Endothelial cell of umbilical vein (primary cell): ENCODE data around the gene PIEZO2. TPM values are rescaled to one million over a fixed set of nuclear protein-coding genes. Genes with fewer than 3 reads are reported as not detected.

Experiments
- Bru-seq: library from RNA; stranded (reverse); fragments of 400-500 nt; gene quantifications from one replicate; lab custom pipeline; 2021; lab: Mats Ljungman, UMichigan
- BruChase-seq, 2 experiments: library from RNA; stranded (reverse); fragments of 400-500 nt; gene quantifications; one replicate each; lab custom pipeline; 2021; lab: Mats Ljungman, UMichigan
- BruUV-seq: library from RNA; stranded (reverse); fragments of 400-500 nt; replicated peaks from 2 replicates; lab custom pipeline; 2021; lab: Mats Ljungman, UMichigan
- CTCF ChIA-PET: fragments of 300-600, 350-600 bp; sonication (Branson Sonifier 250); formaldehyde crosslinking; loops from one replicate; lab custom pipeline; 2021; ENCODE audit warnings: antibody characterized with exemption, inconsistent platforms; lab: Charles Lee
- POLR2A ChIA-PET: fragments of 300-600, 350-600 bp; sonication (Branson Sonifier 250); formaldehyde crosslinking; loops from one replicate; lab custom pipeline; 2021; ENCODE audit warnings: antibody characterized with exemption, inconsistent platforms; lab: Charles Lee
- DNase-seq: peaks from one replicate; pipeline ENCODE4 v3.0.0-alpha.2; 2011; ENCODE audit warnings: low read depth, low spot score
- FAIRE-seq: peaks from 2 replicates; lab custom pipeline; 2011; peaks lifted over from hg19 to GRCh38; lab: Jason Lieb, UNC
- H2AFZ ChIP-seq: 2 replicates; pipeline ENCODE4 v1.6.0; 2012; ENCODE audit warnings: low read depth, low read length, control low read depth, inconsistent platforms
- H3K27ac ChIP-seq: 2 replicates; pipeline ENCODE4 v1.5.1; 2011; ENCODE audit warnings: low read depth, mild to moderate bottlenecking, control low read depth, low read length, moderate library complexity; ENCODE audit not compliant: insufficient read depth
- H3K27me3 ChIP-seq, 2 experiments: 2 replicates each; pipeline versions ENCODE4 v1.6.0 to v1.6.1; 2011; ENCODE audit warnings: low read length in 2 of 2, mixed read lengths in 1 of 2; ENCODE audit not compliant: control insufficient read depth in 2 of 2, insufficient read depth in 2 of 2
- H3K36me3 ChIP-seq, 2 experiments: 2 replicates in 1 of 2; 3 replicates in 1 of 2; pipeline ENCODE4 v1.5.1; 2011; ENCODE audit warnings: low read length in 2 of 2, mild to moderate bottlenecking in 1 of 2, moderate library complexity in 1 of 2; ENCODE audit not compliant: control insufficient read depth in 2 of 2, insufficient read depth in 2 of 2; ENCODE audit errors: extremely low read depth in 1 of 2
- H3K4me1 ChIP-seq: 3 replicates; pipeline ENCODE4 v1.5.1; 2011; ENCODE audit warnings: mild to moderate bottlenecking, low read length; ENCODE audit not compliant: control insufficient read depth, insufficient read depth; ENCODE audit errors: extremely low read depth
- H3K4me2 ChIP-seq: 2 replicates; pipeline ENCODE4 v1.6.1; 2011; ENCODE audit warnings: low read length, control low read depth, mixed read lengths; ENCODE audit not compliant: insufficient read depth
- H3K4me3 ChIP-seq, 3 experiments: fragments of 200-600 bp in 1 of 3; sonication (generic), shearing (Covaris generic) in 1 of 3; replicated peaks in 1 of 3; 2 replicates each; pipeline ENCODE4 v1.5.1; 2011 to 2016; ENCODE audit warnings: control low read depth in 3 of 3, low read length in 3 of 3, mild to moderate bottlenecking in 2 of 3, inconsistent platforms in 1 of 3, low read depth in 1 of 3, moderate library complexity in 1 of 3; ENCODE audit not compliant: insufficient read depth in 1 of 3
- H3K79me2 ChIP-seq: 2 replicates; pipeline ENCODE4 v1.6.0; 2012; ENCODE audit warnings: low read length, inconsistent platforms; ENCODE audit not compliant: control insufficient read depth, insufficient read depth
- H3K9ac ChIP-seq: replicated peaks from 2 replicates; pipeline ENCODE3; 2011; ENCODE audit warnings: low read length, control low read depth; ENCODE audit not compliant: insufficient read depth; ENCODE audit errors: extremely low read depth
- H3K9me1 ChIP-seq: replicated peaks from 3 replicates; pipeline ENCODE4 v1.6.0; 2011; ENCODE audit warnings: mild to moderate bottlenecking, low read length; ENCODE audit not compliant: control insufficient read depth, insufficient read depth; ENCODE audit errors: extremely low read depth
- H3K9me3 ChIP-seq: replicated peaks from 2 replicates; pipeline ENCODE4 v1.5.1; 2012; ENCODE audit warnings: low read length, inconsistent platforms; ENCODE audit not compliant: control insufficient read depth, insufficient read depth
- H4K20me1 ChIP-seq: replicated peaks from 2 replicates; pipeline ENCODE3; 2011; ENCODE audit warnings: mild to moderate bottlenecking, low read length; ENCODE audit not compliant: control insufficient read depth, insufficient read depth; ENCODE audit errors: extremely low read depth
- EZH2 ChIP-seq: IDR thresholded peaks from 2 replicates; pipeline ENCODE4 v1.6.1; 2012; ENCODE audit warnings: borderline replicate concordance, low read depth, mild to moderate bottlenecking, moderate library complexity, low read length, inconsistent platforms; ENCODE audit not compliant: severe bottlenecking
- FOS ChIP-seq: IDR thresholded peaks from 2 replicates; pipeline ENCODE4 v1.6.1; 2011; ENCODE audit warnings: mild to moderate bottlenecking, low read length, moderate library complexity, borderline replicate concordance; ENCODE audit not compliant: insufficient read depth
- GATA2 ChIP-seq: IDR thresholded peaks from 2 replicates; pipeline ENCODE4 v1.7.0; 2011; ENCODE audit warnings: low read depth, mild to moderate bottlenecking, moderate library complexity, mixed read lengths, low read length; ENCODE audit not compliant: insufficient read length, insufficient read depth
- JUN ChIP-seq: IDR thresholded peaks from 2 replicates; pipeline ENCODE4 v1.6.1; 2011; ENCODE audit warnings: borderline replicate concordance, low read depth; ENCODE audit not compliant: insufficient read length, insufficient read depth
- MYC ChIP-seq: IDR thresholded peaks from one replicate; pipeline ENCODE4 v1.6.1; 2011; ENCODE audit warnings: mild to moderate bottlenecking, low read depth, low read length
- POLR2A ChIP-seq: IDR thresholded peaks from 2 replicates; pipeline ENCODE4 v1.6.1; 2012; ENCODE audit warnings: low read depth, mild to moderate bottlenecking, control low read depth, low read length
- POLR2AphosphoS5 ChIP-seq: IDR thresholded peaks from 2 replicates; pipeline ENCODE4 v1.6.1; 2012; ENCODE audit warnings: low read depth, mild to moderate bottlenecking, control low read depth, low read length, moderate library complexity; ENCODE audit not compliant: insufficient read depth
- dilution Hi-C: fragments of 300-500 bp; cut with MboI; formaldehyde crosslinking; loops from one replicate; pipeline ENCODE4 v1.15.0; 2019; ENCODE audit warnings: low sequenced_read_pairs; ENCODE audit not compliant: extremely low pct_ligation_motif_present
- intact Hi-C: fragments of 100-400 bp; cut with micrococcal nuclease; formaldehyde crosslinking; loops from one replicate; pipeline ENCODE4 v1.10.0; 2022
- long read RNA-seq: library from polyadenylated mRNA; stranded (forward); transcript quantifications from one replicate; pipeline ENCODE4 v2.0.0, GENCODE V29; 2021
- polyA minus RNA-seq, 3 experiments: library from RNA; depleted of rRNA, polyadenylated mRNA; stranded (reverse); fragments of >200 nt; gene quantifications; 1 replicate in 1 of 3; 2 replicates in 2 of 3; pipeline ENCODE4 v1.2.3, GENCODE V29; 2011
- polyA plus RNA-seq, 4 experiments: library from polyadenylated mRNA; depleted of rRNA in 3 of 4; stranded (reverse) in 3 of 4; unstranded in 1 of 4; fragments of >200 nt; gene quantifications; 2 replicates each; pipeline versions ENCODE4 v1.2.1 to v1.2.3, GENCODE V29; 2011 to 2012; ENCODE audit warnings: missing spikeins in 1 of 4
- total RNA-seq: library from RNA; stranded (reverse); gene quantifications from 2 replicates; pipeline ENCODE4 v1.2.3, GENCODE V29; 2021
- TF ChIP-seq, protein P1 (sequence below): IDR thresholded peaks from 2 replicates; pipeline ENCODE4 v1.6.1; 2011; ENCODE audit not compliant: insufficient read depth, insufficient read length
- TF ChIP-seq, protein P2 (sequence below), 2 donors: IDR thresholded peaks; 1 replicate in 1 of 2; 2 replicates in 1 of 2; pipeline ENCODE4 v1.5.1; 2011; ENCODE audit warnings: low read length in 2 of 2, mild to moderate bottlenecking in 2 of 2, moderate library complexity in 2 of 2, control low read depth in 1 of 2, inconsistent platforms in 1 of 2, low read depth in 1 of 2; ENCODE audit not compliant: insufficient read depth in 1 of 2; ENCODE audit errors: extremely low read depth in 1 of 2

Gene PIEZO2
- total RNA-seq (5.0 and 11.2 TPM in 2 replicates), polyA plus RNA-seq (1.2 and 1.7 TPM in 2 replicates), polyA minus RNA-seq (5.7 and 14.9 TPM in 2 replicates), Bru-seq, nascent RNA (percentile 53 among the genes with signal in this experiment), BruChase-seq, experiment 1, labeled RNA remaining after a 6-hour chase (percentile 31 among the genes with signal in this experiment), BruChase-seq, experiment 2, labeled RNA remaining after a 2-hour chase (percentile 33 among the genes with signal in this experiment)
- polyA plus RNA-seq (2011; cell fraction: cytosol; rRNA removed) = 0.87 and 1.8 TPM in 2 replicates
- 2.5 and 4.2 TPM in 2 replicates for polyA plus RNA-seq (2011; cell fraction: nucleus; rRNA removed)
- 1.8 and 2.0 TPM in 2 replicates for polyA plus RNA-seq (2012)
- not detected for polyA minus RNA-seq (2011; cell fraction: cytosol; rRNA and poly(A)+ RNA removed)
- polyA minus RNA-seq (2011; cell fraction: nucleus; rRNA and poly(A)+ RNA removed) = 5.8 and 8.5 TPM in 2 replicates
- long read RNA-seq, partial matches to known transcripts = 3 of 6 reads
- long read RNA-seq, other reads (novel, unspliced or antisense) = 3 of 6 reads

DNA sequence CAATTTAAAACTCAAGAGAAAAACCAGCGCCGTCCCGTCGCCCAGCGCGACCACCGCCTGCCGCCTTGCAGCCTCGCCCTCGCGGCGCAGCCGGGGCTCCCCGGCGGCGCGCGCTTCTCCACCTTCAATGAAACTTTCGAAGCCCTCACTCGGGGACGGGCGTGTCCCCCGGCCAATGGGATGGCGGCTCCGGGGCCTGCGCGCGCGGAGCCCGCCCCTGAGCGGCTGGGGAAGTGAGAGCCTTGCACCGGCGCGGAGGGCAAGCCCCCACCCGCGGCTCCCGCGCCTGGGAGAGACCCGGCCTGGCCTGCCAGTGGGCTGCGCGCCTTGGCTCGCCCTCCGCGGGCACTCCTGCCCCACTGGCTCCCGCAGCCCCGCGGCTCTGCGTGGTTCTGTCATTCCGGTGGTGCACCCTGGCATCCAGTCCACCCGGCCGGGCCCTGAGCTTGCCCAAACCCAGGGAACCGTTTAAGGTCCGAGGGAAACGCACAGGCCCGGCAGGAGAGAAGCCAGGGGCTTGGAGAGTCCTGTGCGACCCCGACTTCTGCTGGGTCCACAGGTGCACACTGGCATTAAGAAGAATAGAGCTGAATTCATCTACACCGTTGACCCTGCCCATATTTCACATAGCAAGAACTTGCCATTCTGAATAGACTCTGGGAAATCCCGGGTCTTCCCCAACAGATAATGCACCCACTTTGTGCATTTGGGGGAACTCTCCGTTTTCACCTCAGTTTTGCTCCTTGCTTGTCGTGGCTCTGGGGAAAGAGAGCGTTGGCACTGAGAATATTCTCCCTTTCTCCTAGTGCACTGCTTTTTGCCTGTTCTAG is at the start of gene PIEZO2:
TSS of gene PIEZO2 (minus strand) at position 129 of the 830 bp plus-strand sequence. CDS start 981 bp downstream, outside the sequence.
- dilution Hi-C loops = no loop called here
- Histone ChIP-seq H3K4me2 (peak within 1 kb of the TSS; percentile 38), H2AFZ (peak within 1 kb of the TSS; percentile 72), H3K4me1 (no peaks in the 10 kb centered on the region), H3K4me3 (peak within 1 kb of the TSS in 2 of 3 experiments; percentile 21 to 25), H3K9ac (no peak within 1 kb of the TSS), H3K27ac (no peak within 1 kb of the TSS), H3K9me1 (no peaks in the 10 kb centered on the region), H3K36me3 (no peaks in the 10 kb centered on the region), H4K20me1 (no peaks in the 10 kb centered on the region), H3K27me3 (peaks cover 44 to 47% of the 10 kb centered on the region in 2 experiments), H3K9me3 (no peaks in the 10 kb centered on the region), H3K79me2 (no peaks in the 10 kb centered on the region)
- DNase-seq (peak; percentile 29), FAIRE-seq (no peak)
- TF ChIP-seq EZH2 = peak; percentile 33
- no peak for TF ChIP-seq MYC
- BruUV-seq = no TSS peak
- ChIA-PET POLR2A (no interaction called here), CTCF (interaction anchor here (8.0 kb wide), 1 partner anchor 588 kb away, joined by 234 read pairs; no protein-coding TSS in a partner anchor)
- intact Hi-C loops = loop anchor here (5.0 kb wide), 2 partner anchors 487 to 1177 kb away; no protein-coding TSS in a partner anchor

DNA sequence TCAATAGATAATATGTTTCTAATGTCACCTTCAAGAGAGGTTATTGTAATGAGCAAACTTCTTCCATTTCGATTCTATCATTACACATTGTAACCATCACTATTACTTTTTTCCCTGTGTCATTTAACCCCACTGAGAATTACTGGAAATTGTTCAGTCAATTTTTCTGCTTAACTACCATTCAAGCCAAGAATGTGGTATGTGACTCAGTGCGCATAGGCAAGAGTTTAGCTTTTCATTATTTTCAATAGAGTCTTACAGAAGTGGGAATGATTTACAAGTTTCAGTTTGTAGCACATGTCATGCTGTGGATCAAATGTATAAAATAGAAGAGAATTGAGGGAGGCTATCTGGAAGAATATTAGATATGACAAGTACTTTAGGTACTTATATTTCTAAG is 34.3 kb upstream of the PIEZO2 start:
- Histone ChIP-seq H3K4me2 (no peak overlapping the region), H2AFZ (no peak overlapping the region), H3K4me1 (no peaks in the 10 kb centered on the region), H3K9me3 (no peaks in the 10 kb centered on the region), H4K20me1 (no peaks in the 10 kb centered on the region), H3K9ac (no peak overlapping the region), H3K79me2 (no peaks in the 10 kb centered on the region), H3K9me1 (no peaks in the 10 kb centered on the region), H3K27ac (no peak overlapping the region), H3K4me3 (no peak overlapping the region), H3K36me3 (no peaks in the 10 kb centered on the region), H3K27me3 (no peaks in the 10 kb centered on the region)
- ChIA-PET CTCF (interaction anchor here (1.3 kb wide), 1 partner anchor 29 kb away, joined by 3 read pairs; no protein-coding TSS in a partner anchor), POLR2A (no interaction called here)
- no peak for DNase-seq
- dilution Hi-C loops (no loop called here), intact Hi-C loops (no loop called here)
- TF ChIP-seq, protein P1, sequence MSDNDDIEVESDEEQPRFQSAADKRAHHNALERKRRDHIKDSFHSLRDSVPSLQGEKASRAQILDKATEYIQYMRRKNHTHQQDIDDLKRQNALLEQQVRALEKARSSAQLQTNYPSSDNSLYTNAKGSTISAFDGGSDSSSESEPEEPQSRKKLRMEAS = no peak
- TF ChIP-seq GATA2 (no peak), POLR2AphosphoS5 (no peak), FOS (no peak), EZH2 (no peak), JUN (no peak), MYC (no peak), POLR2A (no peak)
- TF ChIP-seq, protein P2, sequence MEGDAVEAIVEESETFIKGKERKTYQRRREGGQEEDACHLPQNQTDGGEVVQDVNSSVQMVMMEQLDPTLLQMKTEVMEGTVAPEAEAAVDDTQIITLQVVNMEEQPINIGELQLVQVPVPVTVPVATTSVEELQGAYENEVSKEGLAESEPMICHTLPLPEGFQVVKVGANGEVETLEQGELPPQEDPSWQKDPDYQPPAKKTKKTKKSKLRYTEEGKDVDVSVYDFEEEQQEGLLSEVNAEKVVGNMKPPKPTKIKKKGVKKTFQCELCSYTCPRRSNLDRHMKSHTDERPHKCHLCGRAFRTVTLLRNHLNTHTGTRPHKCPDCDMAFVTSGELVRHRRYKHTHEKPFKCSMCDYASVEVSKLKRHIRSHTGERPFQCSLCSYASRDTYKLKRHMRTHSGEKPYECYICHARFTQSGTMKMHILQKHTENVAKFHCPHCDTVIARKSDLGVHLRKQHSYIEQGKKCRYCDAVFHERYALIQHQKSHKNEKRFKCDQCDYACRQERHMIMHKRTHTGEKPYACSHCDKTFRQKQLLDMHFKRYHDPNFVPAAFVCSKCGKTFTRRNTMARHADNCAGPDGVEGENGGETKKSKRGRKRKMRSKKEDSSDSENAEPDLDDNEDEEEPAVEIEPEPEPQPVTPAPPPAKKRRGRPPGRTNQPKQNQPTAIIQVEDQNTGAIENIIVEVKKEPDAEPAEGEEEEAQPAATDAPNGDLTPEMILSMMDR (IDR thresholded peaks at IDR 0.05; ENCODE audit: extremely low read depth in 1 of 2, insufficient read depth in 1 of 2, low read depth in 1 of 2, low read length in 2 of 2) = no peak
- no TSS peak for BruUV-seq
- no peak for FAIRE-seq
